ENCODE data around the gene LAYN.

GRCh38 chr11:111572581-111572980 lies 32.1 kb downstream of the LAYN start:
- TF ChIP-seq GMEB1 (CRISPR knock-in tag; IDR thresholded peaks at IDR 0.05) (no peak), ZNF274 (IDR thresholded peaks at IDR 0.05; ENCODE audit: borderline replicate concordance, low read depth, low read length) (no peak), JUND (IDR thresholded peaks at IDR 0.05; ENCODE audit: borderline replicate concordance, low read depth, low read length) (no peak), JUND (tag; IDR thresholded peaks at IDR 0.05; ENCODE audit: borderline replicate concordance, low read depth, low read length) (no peak), TEAD1 (CRISPR knock-in tag; IDR thresholded peaks at IDR 0.05) (no peak), MXI1 (IDR thresholded peaks at IDR 0.05; ENCODE audit: low read depth, low read length) (no peak), TSC22D4 (tag; IDR thresholded peaks at IDR 0.05) (no peak), YBX1 (IDR thresholded peaks at IDR 0.05) (no peak), POLR2AphosphoS5 (IDR thresholded peaks at IDR 0.05; ENCODE audit: control insufficient read depth, insufficient read depth, low read depth, low read length) (no peak), EGR1 (conservative IDR thresholded peaks at IDR 0.05) (no peak), MBD2 (IDR thresholded peaks at IDR 0.05; ENCODE audit: borderline replicate concordance, low read depth) (no peak), ATF7 (IDR thresholded peaks at IDR 0.05) (no peak), THAP7 (CRISPR knock-in tag; IDR thresholded peaks at IDR 0.05) (no peak), RBM15 (IDR thresholded peaks at IDR 0.05; ENCODE audit: insufficient read depth, low read length) (no peak)
- TF ChIP-seq, protein P1, sequence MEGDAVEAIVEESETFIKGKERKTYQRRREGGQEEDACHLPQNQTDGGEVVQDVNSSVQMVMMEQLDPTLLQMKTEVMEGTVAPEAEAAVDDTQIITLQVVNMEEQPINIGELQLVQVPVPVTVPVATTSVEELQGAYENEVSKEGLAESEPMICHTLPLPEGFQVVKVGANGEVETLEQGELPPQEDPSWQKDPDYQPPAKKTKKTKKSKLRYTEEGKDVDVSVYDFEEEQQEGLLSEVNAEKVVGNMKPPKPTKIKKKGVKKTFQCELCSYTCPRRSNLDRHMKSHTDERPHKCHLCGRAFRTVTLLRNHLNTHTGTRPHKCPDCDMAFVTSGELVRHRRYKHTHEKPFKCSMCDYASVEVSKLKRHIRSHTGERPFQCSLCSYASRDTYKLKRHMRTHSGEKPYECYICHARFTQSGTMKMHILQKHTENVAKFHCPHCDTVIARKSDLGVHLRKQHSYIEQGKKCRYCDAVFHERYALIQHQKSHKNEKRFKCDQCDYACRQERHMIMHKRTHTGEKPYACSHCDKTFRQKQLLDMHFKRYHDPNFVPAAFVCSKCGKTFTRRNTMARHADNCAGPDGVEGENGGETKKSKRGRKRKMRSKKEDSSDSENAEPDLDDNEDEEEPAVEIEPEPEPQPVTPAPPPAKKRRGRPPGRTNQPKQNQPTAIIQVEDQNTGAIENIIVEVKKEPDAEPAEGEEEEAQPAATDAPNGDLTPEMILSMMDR (IDR thresholded peaks at IDR 0.05 in 2 of 3, conservative IDR thresholded peaks at IDR 0.05 in 1 of 3; ENCODE audit: insufficient read depth in 2 of 3, low read depth in 1 of 3, low read length in 3 of 3): no peak

All from K562 (cell line).